ENCODE results near the gene FOXB1. TPM values are rescaled to one million over a fixed set of nuclear protein-coding genes. Genes with fewer than 3 reads are reported as not detected.
A peak's percentile ranks its signal among the peaks of the same experiment; 100 is the strongest.

FOXB1 gene
- total RNA-seq, result not detected

DNA sequence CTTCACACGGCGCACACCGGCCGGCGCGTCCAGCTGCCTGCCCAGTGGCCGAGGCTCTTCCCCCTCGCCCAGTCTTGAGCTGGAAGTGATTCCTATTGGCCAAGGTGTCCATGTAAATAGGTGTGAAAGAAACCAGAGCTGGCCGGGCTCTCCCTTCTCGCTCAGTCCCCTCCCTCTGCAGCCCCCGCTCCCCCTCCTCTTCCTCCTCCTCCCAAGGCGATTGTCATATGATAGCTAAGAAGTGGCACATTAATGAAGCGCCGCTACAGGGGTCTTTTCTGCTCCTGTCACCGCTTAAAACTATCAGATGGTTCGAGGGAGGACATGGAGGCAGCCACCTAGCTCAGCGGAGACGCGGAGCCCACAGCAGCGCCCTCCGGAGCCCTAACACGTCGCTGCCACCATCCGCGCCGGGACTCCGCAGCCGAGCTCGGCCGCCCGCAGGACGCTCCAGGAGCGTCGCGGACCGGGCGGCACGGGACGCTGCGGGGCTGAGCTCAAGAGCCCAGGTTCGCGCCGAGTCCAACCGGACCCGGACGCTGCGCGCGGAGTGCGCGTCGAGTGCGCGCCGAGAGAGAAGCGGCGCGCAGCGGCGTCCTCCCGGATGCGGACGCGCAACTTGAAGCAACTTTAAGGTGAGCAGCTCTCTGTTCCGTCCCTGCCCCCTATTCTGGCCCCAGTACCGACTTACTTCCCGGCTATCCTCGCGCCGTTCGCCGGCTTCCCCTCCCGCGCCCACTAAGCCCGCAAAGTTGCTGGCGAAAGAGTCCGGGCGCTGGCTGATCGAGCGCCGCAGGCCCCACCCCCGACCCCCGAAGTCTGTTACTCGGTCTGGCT is at the start of gene FOXB1:
TSS of gene FOXB1 (plus strand) at position 303 of the 837 bp plus-strand sequence. CDS start 653 bp downstream, outside the sequence.
- no peak for ATAC-seq

DNA sequence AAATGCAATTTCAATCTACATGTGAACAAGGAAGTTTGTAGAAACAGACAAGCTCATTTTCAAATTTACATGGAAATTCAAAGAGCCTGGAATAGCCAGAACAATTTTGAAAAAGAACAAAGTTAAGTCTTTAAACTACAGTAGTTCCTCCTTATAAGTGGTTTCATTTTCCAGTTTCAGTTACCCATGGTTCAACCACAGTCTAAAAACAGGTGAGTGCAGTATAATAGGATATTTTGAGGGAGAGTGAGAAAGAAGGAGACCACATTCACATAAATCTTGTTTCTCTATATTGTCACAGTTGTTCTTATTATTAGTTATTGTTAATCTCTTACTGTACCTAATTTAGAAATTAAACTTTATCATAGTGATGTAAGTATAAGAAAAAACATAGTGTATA is 45.8 kb upstream of the FOXB1 start:
- no peak for ATAC-seq

DNA sequence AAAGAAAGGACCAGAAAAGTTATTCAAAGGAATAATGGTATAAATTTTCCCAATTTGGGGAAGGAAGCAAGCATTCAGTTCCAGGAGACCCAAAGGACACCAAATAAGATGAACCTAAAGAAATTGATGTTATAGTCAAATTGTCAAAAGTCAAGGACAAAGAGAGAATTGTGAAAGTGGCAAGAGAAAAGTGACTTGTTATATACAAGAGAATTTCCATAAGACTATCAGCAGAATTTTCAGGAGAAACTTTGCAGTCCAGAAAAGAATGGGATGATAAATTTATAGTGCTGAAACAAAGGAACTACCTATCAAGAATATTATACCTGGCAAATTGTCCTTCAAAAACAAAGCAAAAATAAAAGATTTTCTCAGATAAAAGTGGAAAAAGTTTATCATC is 43.8 kb upstream of the FOXB1 start:
- ATAC-seq, result no peak

DNA sequence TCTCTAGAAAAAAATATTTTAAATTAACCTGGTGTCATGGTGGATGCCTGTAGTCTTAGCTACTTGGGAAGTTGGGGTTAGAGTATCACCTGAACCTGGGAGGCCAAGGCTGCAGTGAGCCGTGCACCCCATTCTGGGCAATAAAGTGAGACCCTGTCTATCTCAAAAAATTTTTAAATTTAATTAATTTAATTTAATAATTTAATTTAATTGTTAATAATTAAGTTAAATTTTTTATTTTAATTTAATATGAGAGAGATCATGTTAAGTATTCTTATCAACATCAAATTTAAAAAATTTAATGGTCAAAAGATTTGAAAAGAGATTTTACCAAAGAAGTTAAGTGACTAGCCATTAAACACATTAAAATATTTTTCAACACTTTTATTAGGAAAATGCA is 40.8 kb upstream of the FOXB1 start:
- no peak for ATAC-seq

DNA sequence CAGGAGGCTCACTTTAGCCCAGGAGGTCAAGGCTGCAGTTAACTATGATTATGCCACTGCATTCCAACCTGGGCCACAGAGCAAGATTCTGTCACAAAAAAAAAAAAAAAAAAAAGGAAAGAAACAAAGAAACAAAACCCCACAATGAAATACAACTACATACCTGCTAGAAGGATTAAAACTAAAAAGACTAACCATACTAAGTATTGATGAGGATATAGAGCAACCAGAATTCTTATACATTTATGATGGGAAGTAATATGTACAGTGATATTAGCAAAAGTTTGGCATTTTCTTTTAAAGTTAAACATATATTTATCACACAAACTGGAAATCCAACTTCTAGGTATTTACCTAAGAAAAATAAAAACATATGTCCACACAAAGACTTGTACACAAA is 40.2 kb upstream of the FOXB1 start:
- ATAC-seq, result no peak

DNA sequence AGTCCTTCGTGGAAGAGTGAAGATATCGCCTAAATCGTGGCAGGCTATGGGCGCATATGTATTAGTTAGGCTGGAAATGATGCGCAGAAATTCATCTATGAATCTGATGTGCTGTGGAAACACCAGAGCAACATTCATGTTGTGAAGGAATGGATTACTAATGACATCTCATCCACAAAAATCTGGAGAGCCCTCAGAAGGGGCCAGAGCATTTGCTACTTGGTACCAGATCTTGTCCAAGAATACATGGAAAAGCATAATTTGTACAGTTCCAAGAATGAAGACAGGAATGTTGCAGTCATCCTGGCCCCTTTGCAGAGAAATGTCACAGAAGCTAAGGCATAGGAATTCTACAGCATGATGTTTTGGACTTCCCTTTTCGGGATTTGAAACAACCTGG is 38.4 kb upstream of the FOXB1 start:
- no peak for ATAC-seq

DNA sequence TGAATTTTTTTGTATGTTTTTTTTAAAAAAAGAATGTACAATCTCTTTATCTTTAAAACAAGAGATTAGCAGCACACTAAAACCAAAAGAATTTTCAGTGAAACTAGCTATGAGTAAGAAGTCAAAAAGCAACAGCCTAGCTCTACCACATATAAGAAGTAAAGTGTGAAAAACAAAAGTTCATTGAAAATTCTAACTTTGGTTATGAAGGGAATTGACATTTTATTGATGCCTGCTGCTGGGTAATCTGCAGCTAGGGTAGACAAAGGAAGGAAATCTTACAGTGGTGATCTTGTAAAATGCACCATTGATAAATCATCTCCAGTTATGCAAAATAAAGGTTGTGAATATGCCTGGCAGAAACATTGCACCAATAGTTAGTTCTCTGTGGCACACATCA is 37.8 kb upstream of the FOXB1 start:
- ATAC-seq, result no peak

DNA sequence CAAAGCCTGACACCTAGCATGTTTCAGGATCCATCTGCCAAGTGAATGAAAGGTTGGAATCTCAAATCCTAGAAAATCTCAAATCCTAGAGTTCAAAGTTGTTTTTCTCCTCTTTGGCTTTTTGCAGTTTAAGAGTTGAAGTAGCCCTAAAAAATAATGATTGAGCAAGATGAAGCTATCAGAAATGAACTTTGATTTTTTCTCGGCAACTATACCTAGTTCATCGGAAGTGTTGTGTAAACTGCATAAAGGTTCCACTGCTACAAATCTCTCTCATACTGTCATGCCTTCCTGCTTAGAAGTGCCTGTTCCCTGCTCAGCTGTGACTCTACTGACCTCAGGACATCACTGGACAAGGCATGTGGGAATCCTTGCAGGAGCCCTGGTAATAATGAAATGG is 35.8 kb upstream of the FOXB1 start:
- ATAC-seq, result no peak

DNA sequence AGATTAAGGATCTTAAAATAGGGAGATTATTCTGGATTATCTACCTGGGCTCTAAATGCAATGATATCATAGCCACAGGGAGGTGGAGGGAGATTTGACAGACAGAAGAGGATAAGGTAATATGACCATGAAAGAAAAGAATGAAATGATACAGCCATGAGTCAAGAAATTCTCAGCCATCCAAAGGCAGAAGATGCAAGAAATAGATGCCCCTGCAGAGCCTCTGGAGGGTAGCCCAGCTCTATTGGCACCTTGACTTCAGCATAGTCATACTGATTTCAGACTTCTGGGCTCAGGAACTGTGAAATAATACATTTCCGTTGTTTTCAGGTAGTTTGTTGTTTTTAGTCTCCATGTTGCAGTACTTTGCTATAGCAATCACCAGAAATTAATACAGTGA is 31.9 kb upstream of the FOXB1 start:
- ATAC-seq, result no peak

DNA sequence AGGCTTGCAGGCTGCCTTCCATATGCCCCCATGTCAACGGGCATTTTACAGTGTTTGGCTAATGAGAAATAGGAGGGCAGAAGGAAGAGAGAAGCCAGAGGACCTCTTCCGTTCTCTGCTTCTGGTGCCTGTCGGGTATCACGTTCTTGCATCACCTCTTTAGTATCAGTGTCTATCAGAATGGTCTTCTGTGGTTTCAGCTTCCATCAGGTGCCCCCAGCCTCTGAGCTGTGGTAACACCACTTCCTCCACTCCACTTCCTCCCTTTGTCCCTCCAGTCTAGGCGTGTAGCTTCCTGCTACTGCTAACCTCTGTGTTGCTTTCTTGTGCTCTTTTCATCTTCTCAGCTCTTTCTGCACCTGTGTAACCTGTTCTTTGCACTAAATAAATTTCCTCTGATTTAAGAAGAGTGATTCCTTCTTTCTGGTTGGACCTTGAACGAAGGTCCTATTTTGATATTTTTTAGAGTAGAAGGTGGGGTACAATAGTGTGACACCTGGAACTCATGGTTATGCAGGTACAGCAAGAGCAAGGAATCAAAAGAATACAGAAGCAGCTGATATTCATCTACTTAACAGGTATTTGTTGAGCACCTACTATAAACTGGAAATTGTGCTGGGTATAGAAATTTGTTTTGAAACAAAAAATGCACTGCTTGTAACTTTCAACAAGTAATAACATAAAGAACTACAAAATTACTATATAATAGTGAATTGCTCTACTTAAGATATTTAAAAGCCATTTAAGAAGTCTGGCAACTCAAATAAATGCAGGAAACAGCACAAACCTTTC is 27.4 kb upstream of the FOXB1 start:
- ATAC-seq, result no peak

DNA sequence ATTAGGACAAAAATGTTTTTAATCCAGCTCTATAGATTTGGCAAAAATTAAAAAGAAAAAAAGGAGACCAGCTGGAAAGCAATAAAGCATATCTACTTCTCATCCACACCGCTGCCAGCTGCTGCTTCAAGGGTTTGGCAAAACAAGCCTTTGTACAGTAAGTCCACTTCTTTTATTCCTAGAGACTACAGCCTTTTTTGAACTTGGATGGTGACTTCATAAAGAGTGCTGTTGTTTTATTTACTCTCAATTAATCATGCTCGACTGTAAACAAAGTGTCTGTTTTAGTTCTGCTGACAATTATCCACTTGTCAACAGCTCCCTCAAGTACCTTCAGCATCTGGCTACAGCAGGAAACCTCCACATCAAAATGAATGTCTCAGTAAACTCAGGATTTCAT is 12.3 kb upstream of the FOXB1 start:
- no peak for ATAC-seq

DNA sequence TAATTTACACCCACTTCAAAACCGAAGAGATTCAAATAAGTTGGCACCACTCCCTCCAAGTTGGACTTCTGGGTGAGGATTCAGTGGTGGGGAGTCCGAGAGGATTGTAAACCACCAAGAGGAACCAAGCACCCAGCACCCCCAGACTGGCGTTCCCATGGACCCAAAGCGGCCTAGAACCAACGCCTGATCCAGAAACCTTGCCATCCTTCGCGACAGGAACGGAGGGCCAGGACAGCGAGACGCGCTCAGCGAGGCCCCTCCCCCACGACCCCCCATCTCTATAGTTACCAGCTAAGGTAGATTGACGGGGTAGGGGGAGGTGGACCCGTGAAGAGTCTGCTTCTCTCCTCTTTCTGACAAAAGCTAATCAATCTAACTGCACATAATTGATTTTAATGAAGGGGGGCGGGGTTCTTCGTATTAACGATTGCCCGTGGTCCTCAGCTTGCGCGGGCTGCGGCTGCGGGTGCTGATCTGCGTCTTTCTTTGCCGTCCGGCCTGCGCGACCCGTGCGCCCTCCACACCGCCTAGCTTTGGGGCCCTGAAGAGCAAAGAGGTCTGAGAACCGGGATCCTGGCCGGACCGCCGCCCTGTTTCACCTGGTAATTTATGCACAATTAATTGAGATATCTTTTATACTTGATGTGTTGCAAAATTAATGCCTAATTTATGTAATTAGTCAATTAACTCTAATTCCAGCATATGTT is 10.9 kb upstream of the FOXB1 start:
- ATAC-seq, result no peak

DNA sequence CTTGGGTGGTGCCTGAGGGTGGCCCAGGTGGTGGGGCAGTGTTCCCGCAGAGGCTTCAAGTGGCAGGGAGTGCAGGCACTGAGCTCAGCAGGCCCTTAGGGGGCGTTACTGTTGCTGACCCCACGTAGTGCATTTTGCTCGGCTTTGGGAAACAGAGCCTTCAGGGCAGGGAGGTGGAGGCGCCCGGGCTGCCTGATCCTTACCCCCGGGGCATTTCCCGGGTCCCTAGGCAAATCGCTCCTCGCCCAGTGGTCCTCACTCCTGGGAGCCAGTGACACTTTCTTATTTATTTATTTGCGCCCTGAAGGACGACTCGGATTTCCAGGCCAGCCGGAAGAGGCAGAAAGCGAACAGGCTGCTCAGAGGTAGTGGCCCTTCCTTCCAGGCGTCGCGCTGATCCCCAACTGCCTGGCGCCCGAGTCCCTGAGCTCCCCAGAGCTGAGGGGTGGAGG is 10.1 kb upstream of the FOXB1 start:
- ATAC-seq, result no peak

DNA sequence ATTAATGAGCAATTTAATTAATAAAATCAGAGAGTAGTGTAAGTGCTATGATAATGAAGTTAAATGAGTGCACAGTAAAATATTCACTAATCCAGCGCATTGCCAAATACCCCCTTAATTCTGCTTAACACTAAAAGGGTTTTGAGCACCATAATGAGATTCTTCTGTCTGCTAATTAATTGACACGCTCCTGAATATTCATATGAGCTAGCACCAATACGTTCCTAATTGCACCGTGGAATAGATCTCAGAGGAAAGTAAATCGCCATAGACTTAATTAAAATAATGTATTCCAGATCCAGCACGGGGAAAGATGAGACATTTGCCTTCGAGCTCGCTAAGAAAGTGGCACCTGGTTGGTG is 9.6 kb upstream of the FOXB1 start:
- no peak for ATAC-seq

DNA sequence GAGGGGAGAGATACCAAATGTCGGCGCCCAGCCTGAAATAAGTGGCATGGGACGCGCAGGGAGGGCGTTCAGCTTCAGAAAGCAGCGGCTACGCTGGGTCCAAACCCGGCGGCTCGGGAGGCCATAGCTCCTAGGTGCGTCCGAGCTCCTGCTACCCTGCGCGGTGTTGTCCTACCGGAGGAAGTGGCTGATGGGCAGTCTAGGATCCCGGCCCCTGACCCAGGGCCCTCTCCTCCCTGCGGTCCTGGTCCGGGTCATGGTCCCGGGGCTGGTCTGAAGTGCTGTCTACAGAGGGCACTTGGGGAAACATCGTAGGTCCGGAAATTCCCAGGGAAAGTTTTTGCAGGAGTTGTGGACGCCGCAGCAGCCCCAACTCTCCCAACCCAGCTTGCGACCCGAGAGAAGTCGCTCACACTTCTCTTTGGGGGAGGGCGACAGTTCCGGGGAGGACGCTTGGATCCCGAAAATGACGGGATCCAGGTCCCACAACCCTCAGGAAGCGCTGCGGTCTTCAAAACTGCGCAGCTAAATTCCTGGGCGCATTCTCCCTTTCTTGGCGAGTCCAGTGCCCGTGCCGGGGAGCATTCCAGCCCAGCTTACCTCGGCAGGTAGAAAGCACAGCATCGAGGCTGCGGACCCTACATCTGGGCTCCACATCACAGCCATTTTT is 9.1 kb upstream of the FOXB1 start:
- no peak for ATAC-seq

DNA sequence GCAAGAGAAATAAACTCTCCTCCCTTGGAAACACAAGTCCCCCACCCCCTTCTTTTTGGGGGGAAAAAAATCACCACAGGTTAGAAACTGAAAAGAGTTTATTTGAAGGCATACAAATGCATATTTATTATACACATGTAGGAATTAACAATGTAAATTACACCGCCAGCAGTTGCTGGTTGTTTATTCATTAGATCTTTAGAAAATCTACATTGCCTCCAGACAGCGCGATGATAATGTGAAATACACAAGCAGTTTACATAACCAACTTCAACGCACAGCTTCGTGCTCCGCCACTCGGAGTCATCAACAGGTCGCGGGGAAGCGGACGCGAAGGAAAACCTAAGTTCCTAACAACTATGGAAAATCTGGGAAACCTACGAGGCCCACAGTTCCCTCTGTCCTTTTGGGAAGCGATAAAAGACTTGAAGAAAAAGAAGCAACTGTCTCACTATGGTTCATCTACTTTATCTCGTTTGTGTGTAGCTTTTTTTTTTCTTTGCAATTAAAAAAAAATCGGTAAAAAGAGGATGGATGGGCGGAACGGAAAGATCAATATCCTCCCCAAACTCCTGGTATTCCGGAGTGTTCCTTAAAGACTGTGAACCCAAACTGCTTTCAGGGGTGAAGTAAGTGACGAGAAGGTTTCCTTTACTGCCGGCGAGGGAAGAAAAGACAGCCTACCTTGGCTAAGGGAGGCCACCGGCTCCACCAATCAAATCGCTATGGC is 8.4 kb upstream of the FOXB1 start:
- no peak for ATAC-seq

DNA sequence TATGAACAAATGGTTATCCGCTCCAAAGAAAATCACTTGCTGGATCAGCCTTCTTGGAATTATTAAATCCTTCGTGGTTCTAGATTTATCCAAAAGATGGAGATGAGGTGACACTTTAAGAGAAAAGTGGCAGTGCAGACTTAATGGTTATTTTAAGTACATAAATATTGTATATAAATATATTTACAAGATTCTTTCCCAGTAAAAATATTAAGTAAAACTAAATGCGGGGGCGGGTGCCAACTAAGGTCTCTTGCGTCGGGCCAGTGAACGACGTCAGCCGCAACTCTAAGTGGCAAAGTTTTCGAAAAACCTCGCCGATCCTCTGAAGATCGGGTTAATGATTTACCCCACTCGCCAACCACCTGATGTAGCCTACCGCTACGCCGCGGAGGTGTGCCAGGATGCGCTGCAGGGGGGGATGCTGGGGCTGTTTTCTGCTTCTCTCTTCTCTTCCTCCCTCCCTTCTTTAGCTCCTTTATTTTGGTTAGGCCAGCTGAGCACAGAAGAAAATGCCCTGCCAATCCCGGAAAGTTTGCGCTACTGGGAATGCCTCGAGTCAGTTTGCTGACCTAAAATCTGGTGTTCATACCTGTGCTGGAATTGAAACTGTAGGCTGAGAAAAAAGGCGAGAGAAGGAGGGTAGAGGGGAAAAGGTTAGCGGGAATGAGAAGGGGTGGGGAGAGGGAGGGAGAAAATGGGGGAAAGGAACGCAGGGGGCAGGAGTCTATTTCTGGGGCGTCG is 7.6 kb upstream of the FOXB1 start:
- ATAC-seq, result no peak

DNA sequence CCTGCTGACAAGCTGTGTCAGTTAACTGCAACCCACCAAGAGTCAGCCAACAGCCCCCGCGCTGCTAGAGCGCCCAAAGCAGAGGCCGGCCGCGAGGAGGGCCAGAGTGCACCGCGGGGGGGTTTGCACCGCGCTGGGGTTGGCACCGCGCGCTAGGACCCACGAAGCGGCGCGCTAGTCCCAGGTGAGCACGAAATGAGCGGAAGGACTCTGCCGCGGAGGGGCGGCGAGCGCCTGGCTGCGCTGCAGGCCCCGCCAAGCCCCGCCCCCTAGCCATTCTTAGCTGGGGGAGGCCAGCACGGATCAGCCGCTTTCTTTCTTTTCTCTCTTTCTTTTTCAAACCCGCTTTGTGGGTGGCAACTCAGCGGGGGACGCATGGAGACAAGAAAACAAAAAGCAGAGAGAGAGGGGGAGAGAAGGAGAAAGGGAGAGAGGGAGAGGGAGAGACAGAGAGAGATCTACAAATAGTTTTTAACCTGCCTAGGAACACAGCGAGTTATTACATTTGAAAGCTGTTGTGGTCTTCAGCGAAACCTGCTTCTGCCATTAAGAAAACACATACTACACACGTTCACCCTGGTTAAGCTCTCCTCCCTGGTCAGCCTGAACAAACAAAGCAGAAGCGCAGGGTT is 6.9 kb upstream of the FOXB1 start:
- ATAC-seq, result peak; percentile 35

DNA sequence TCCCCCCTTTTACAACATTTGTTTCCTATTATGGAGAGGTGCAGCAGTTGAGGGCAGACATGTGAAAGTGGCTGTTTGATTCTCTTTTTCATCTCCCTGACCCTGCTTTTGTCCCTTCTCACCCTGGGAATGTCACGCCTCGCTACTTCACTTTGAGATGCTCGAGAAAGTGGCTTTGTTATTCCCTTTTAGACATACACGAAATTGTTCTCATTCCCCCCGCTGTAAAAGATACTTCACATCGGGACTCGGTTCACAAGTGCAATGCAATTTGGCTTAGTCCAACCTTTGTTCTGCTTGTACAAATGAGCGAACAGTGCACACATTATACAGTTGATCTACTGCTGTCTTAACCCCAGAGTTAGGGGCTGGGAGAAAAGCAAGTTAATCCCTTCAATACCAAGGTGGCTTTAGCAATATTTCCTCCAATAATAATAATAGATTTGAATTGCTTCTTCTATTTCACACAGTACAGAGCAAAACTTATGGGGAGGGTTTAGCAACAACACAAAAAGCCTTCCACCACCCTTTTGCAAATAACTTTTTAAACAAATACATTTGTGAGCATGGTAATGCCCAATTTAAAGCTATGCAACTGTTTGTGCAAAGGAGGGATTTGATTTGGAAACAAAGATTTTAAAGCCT is 5.7 kb upstream of the FOXB1 start:
- ATAC-seq, result no peak

DNA sequence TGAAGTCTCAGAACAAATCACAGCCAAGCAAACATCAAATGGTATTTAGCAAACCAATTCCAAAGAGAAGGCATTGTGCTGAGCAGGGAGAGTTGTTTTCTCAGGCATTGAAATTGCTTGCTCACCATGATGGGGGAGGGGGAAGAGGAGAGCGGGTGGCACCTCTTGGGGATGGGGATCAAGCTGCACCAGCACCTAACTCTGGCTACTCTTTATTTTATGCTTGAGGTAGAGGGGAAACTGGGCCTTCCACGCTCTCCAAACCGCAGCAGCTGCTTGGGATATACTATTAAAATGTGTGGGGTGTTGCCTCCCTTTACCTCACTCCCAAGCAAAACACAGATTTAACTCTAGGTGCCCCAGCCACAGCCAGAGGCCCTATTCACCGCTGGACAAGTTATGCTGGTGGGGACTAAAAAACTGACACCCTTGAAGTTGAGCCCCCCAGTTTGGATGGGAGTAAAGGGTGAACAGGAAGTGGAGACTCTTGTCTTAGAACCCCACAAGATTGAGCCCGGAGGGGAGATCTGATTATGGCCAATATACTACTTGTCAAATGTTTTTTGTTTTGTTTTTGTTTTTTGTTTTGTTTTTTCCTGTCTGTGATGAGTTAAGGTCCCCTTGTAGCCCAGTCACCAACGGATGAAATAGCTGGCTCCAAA is 5.0 kb upstream of the FOXB1 start:
- ATAC-seq, result no peak

All from esophagus mucosa (tissue), 1 donor.